DMS 273 (cell line): ENCODE results near the gene WDR7.

ENCODE experiments used
- DNase-seq: peaks from one replicate; lab custom pipeline; 2025; ENCODE audit not compliant: unreplicated experiment; lab: John Stamatoyannopoulos, UW

The WDR7 gene

GRCh38 chr18:56721031-56721430 is 69.9 kb downstream of the WDR7 start:
- DNase-seq, result no peak

- no peak for DNase-seq
These were observed 70.3 kb downstream of the WDR7 start for GRCh38 chr18:56721491-56721890.

- DNase-seq, result no peak
These were observed 71.4 kb downstream of the WDR7 start for GRCh38 chr18:56722518-56722917.

GRCh38 chr18:56723068-56723467 is 71.9 kb downstream of the WDR7 start:
- no peak for DNase-seq

GRCh38 chr18:56723706-56724105 is 72.5 kb downstream of the WDR7 start:
- no peak for DNase-seq

GRCh38 chr18:56726906-56727305 is 75.7 kb downstream of the WDR7 start:
- DNase-seq, result no peak

GRCh38 chr18:56727399-56727798 is 76.2 kb downstream of the WDR7 start:
- DNase-seq, result no peak

GRCh38 chr18:56728741-56729140 is 77.6 kb downstream of the WDR7 start:
- no peak for DNase-seq

GRCh38 chr18:56738184-56738583 is 87.0 kb downstream of the WDR7 start:
- no peak for DNase-seq

GRCh38 chr18:56739731-56740130 is 88.6 kb downstream of the WDR7 start:
- DNase-seq, result no peak

- DNase-seq, result no peak
These were observed 89.5 kb downstream of the WDR7 start for GRCh38 chr18:56740645-56741044.

- DNase-seq, result no peak
These were observed 90.5 kb downstream of the WDR7 start for GRCh38 chr18:56741685-56742084.

- DNase-seq, result no peak
These were observed 92.0 kb downstream of the WDR7 start for GRCh38 chr18:56743115-56743514.

GRCh38 chr18:56747032-56747658 is 96.0 kb downstream of the WDR7 start:
- no peak for DNase-seq

- DNase-seq, result no peak
These were observed 96.7 kb downstream of the WDR7 start for GRCh38 chr18:56747857-56748256.

GRCh38 chr18:56748698-56749268 is 97.6 kb downstream of the WDR7 start:
- DNase-seq, result peak; percentile 66

GRCh38 chr18:56756966-56757365 is 105.8 kb downstream of the WDR7 start:
- peak; percentile 90 for DNase-seq

GRCh38 chr18:56770097-56770496 is 118.9 kb downstream of the WDR7 start:
- no peak for DNase-seq

GRCh38 chr18:56770873-56771272 is 119.7 kb downstream of the WDR7 start:
- DNase-seq, result no peak

GRCh38 chr18:56775701-56776100 is 124.5 kb downstream of the WDR7 start:
- no peak for DNase-seq

- no peak for DNase-seq
These were observed 136.2 kb downstream of the WDR7 start for GRCh38 chr18:56787390-56787789.

GRCh38 chr18:56789004-56789888 is 138.1 kb downstream of the WDR7 start:
- DNase-seq, result peak; percentile 58
